ENCODE measurements around the gene OCEL1.

The OCEL1 gene

DNA sequence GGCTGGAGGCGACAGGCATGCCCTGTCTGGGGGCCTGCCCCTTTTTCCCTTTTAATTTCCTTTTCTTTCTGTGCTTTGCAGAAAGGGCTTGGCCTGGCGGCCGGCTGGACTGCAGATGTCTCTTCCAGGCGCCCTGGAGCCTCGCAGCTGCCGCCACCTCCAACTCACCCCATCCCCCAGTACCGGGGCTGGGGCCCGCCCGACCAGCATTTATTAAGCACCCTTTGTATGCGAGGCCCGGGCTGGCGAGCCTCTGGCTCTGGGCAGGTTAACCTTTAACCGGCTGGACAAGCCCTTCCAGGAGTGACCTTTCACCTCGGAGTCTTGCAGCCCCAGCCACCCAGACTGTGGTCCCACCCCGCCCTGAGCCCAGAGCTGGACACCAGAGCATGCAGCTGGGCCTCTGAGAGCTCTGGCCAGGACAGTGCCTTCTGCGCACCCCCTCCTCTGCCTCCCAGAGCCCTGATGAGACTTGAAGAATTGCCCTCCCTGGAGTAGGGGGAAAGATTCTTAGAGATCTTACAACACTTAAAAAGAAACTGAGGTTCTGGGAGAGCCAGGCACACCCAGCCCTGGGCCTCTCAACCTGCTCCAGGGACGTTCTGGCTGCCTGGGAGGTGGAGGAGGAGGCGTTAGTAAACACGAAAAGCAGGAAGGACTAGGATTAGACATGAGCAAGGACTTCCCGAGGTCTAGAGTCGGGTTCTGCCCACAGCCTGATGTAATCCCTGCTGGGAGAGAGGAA lies 20.8 kb downstream of the OCEL1 start:
- no peak for DNase-seq (ENCODE audit: low read depth)
- TF ChIP-seq, protein P1, sequence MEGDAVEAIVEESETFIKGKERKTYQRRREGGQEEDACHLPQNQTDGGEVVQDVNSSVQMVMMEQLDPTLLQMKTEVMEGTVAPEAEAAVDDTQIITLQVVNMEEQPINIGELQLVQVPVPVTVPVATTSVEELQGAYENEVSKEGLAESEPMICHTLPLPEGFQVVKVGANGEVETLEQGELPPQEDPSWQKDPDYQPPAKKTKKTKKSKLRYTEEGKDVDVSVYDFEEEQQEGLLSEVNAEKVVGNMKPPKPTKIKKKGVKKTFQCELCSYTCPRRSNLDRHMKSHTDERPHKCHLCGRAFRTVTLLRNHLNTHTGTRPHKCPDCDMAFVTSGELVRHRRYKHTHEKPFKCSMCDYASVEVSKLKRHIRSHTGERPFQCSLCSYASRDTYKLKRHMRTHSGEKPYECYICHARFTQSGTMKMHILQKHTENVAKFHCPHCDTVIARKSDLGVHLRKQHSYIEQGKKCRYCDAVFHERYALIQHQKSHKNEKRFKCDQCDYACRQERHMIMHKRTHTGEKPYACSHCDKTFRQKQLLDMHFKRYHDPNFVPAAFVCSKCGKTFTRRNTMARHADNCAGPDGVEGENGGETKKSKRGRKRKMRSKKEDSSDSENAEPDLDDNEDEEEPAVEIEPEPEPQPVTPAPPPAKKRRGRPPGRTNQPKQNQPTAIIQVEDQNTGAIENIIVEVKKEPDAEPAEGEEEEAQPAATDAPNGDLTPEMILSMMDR (IDR thresholded peaks at IDR 0.05; ENCODE audit: insufficient read depth, low read depth, low read length, missing control alignments): no peak
- peak overlapping the region; percentile 70 for H3K4me3 ChIP-seq (ENCODE audit: low read depth, low read length)

DNA sequence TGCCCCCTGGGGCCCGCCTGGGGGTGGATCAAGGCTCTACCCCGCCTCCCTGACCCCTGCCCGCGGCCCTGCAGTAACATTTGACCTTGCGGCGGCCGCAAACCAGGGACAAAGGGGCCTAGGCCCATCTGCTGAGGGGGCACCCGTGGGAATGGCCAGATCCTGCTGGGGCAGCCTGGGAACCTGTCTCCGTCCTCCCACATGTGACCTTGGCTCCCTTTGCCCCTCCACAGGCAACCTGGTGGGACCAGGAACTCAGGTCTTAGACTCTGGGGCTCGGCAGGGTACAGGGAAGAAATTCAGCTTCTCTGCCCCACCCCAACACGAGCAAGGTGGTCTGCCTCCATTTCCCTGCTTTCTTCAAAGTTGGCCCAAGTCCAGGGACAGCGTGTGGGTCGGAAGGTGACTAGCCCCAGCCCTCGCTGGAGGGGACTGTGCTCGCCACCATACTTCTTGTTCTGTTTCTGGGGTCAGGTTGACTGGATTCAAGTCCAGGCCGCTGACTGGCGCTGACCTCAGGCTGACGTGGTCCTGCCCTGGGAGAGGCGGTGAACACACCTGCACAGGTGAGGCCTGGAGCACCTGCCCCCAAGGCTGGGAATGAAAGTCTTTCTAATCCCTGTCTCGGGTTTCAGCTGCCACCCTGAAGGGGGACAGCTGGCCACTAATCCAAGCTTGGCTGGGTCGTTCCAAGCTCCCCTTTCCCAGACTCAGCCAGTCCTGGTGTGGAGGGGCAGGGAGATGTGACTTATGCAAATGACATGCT lies 22.2 kb downstream of the OCEL1 start:
- TF ChIP-seq, protein P1 (IDR thresholded peaks at IDR 0.05; ENCODE audit: insufficient read depth, low read depth, low read length, missing control alignments): no peak
- no peak overlapping the region for H3K4me3 ChIP-seq (ENCODE audit: low read depth, low read length)
- no peak for DNase-seq (ENCODE audit: low read depth)

DNA sequence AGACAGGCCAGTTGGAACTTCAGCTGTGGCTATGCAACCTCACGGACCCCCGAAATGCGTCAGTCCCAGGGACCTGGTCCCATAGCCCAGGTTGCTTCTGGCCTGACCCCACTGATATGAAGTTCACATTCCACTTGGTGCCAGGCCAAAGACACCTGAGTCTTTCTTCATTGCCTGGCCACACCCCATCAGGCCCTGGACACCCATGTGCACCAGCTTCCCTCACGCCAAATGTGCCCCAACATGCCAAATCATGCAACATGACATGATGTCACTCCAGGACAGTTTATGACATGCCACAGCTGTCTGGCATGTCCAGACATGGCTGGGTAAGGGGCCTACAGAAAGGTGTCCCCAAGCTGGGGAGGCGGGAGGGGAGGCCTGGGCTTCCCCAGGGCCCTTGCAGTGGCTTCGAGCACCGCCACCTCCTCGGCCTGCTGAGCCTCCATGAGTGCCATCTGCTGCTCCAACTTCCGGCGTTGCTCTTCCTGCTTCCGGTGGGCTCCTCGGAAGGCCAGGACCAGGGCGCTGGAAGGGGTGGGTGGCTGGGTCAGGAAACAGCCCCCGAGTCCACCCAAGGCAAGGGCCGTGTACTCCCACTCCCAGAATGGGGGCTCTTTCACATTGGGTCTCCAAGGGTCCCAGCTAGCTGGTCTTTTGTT lies 24.0 kb downstream of the OCEL1 start:
- DNase-seq (ENCODE audit: low read depth): no peak
- TF ChIP-seq, protein P1 (IDR thresholded peaks at IDR 0.05; ENCODE audit: insufficient read depth, low read depth, low read length, missing control alignments): no peak
- no peak overlapping the region for H3K4me3 ChIP-seq (ENCODE audit: low read depth, low read length)

DNA sequence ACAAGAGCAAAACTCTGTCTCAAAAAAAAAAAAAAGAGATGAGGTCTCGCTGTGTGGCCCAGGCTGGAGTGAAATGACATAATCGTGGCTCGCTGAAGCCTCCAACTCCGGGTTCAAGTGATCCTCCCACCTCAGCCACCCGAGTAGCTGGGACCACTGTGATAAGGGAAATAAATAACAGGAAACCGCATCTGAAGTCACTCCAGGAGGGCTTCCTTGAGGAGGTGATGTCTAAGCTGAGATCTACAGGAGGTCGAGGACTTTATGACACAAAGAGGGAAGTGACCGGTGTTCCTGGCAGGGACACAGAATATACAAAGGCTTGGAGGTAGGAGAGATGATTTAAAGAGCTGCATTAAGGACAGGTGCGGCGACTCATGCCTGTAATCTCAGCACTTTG lies 28.6 kb downstream of the OCEL1 start:
- H3K4me3 ChIP-seq (ENCODE audit: low read depth, low read length): no peak overlapping the region
- DNase-seq (ENCODE audit: low read depth): no peak
- TF ChIP-seq, protein P1 (IDR thresholded peaks at IDR 0.05; ENCODE audit: insufficient read depth, low read depth, low read length, missing control alignments): no peak

DNA sequence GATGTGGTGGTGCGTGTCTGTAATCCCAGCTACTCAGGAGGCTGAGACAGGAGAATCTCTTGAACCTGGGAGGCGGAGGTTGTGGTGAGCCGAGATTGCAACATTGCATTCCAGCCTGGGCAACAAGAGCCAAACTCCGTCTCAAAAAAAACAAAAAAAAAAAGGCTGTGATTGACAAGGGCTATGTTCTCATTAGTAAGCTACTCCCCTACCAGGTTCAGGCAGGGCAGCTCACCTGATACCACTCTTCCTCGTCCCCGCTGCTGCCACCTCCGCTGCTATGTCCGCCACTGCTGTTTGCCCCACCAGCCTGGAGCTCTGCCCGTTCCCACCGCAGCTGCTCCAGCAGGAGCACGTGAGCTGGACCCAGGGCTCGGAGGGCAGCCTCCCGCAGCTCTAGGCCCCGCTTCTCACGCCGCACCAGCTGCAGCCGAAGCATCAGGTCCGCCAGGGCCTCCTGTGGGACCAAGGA lies 29.2 kb downstream of the OCEL1 start:
- TF ChIP-seq, protein P1 (IDR thresholded peaks at IDR 0.05; ENCODE audit: insufficient read depth, low read depth, low read length, missing control alignments): no peak
- no peak overlapping the region for H3K4me3 ChIP-seq (ENCODE audit: low read depth, low read length)
- DNase-seq (ENCODE audit: low read depth): no peak

DNA sequence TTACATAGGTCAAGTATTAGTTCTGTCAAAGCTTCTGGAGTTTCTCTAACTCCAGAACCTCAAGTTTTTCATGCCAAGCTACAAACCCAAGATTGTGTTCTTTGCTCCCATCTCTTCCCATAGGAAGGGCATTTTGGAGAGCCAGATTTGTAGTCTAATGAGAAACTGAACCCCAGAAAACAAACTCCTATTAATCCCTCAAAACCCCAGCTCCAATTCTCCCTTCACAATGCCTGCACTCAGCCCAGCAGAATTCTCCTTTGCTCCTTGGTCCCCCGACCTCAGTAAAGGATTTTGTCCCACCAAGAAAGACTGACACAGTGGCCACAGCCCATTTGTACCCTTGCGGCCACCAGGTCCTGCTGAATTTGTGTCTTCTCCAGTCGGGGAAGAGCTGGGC lies 30.1 kb downstream of the OCEL1 start:
- TF ChIP-seq, protein P1 (IDR thresholded peaks at IDR 0.05; ENCODE audit: insufficient read depth, low read depth, low read length, missing control alignments): no peak
- DNase-seq (ENCODE audit: low read depth): no peak
- H3K4me3 ChIP-seq (ENCODE audit: low read depth, low read length): no peak overlapping the region

All from GM12865 (cell line).